Breast epithelium (tissue), 4 donors: Measurements from ENCODE around the gene ITGB4. TPM values are rescaled to one million over a fixed set of nuclear protein-coding genes. Genes with fewer than 3 reads are reported as not detected.

Experiments used
- DNase-seq, 2 donors: peaks; one replicate each; pipeline ENCODE4 v3.0.0-alpha.2; 2019; ENCODE audit warnings: low spot score in 2 of 2
- H3K27ac ChIP-seq, 2 donors: fragments of 200-600 bp; sonication (generic) in 1 of 2; one replicate each; pipeline ENCODE4 v1.5.1; 2016 to 2019; ENCODE audit warnings: mild to moderate bottlenecking in 1 of 2
- H3K27me3 ChIP-seq, 2 donors: fragments of 200-600 bp; sonication (generic) in 1 of 2; one replicate each; pipeline versions ENCODE4 v1.5.1 to v1.6.0; 2017 to 2019; ENCODE audit warnings: control low read depth in 1 of 2, mild to moderate bottlenecking in 1 of 2
- H3K36me3 ChIP-seq: fragments of 200-600 bp; one replicate; pipeline ENCODE4 v1.5.1; 2019
- H3K4me1 ChIP-seq, 2 donors: fragments of 200-600 bp; sonication (generic); one replicate each; pipeline ENCODE4 v1.5.1; 2016 to 2019; ENCODE audit warnings: control low read depth in 1 of 2
- H3K4me3 ChIP-seq, 3 donors: fragments of 200-600 bp; sonication (generic); 1 replicate in 2 of 3; 2 replicates in 1 of 3; pipeline ENCODE4 v1.5.1; 2016 to 2019; ENCODE audit warnings: mild to moderate bottlenecking in 3 of 3, moderate library complexity in 2 of 3
- H3K9me3 ChIP-seq, 2 donors: fragments of 200-600 bp; sonication (generic) in 1 of 2; one replicate each; pipeline ENCODE4 v1.5.1; 2016 to 2019; ENCODE audit warnings: control low read depth in 1 of 2
- POLR2A ChIP-seq: fragments of 450-650 bp; IDR thresholded peaks from one replicate; pipeline ENCODE4 v1.6.1; 2016; ENCODE audit warnings: antibody characterized with exemption, mild to moderate bottlenecking, moderate library complexity
- POLR2AphosphoS5 ChIP-seq, 3 donors: sonication (generic); formaldehyde crosslinking; IDR thresholded peaks; one replicate each; pipeline ENCODE4 v1.6.1; 2017; ENCODE audit warnings: antibody characterized with exemption in 3 of 3
- intact Hi-C: fragments of 100-400 bp; cut with DNase I; formaldehyde crosslinking; loops from one replicate; pipeline ENCODE4 v1.15.1; 2023; ENCODE audit warnings: low total_unique reads
- total RNA-seq, 3 donors: library from RNA; depleted of rRNA; stranded (reverse); fragments of >200 nt; gene quantifications; one replicate each; pipeline ENCODE4 v1.1.0, GENCODE V29; 2016
- TF ChIP-seq, protein P1 (sequence below), 3 donors: fragments of 450-650 bp; IDR thresholded peaks; one replicate each; pipeline ENCODE4 v1.5.1; 2016 to 2017; ENCODE audit warnings: antibody characterized with exemption in 3 of 3, mild to moderate bottlenecking in 3 of 3, moderate library complexity in 3 of 3

Gene ITGB4
- total RNA-seq, 3 donors from 2014 or later, result 9.8 to 125 (median 67.2) TPM

DNA sequence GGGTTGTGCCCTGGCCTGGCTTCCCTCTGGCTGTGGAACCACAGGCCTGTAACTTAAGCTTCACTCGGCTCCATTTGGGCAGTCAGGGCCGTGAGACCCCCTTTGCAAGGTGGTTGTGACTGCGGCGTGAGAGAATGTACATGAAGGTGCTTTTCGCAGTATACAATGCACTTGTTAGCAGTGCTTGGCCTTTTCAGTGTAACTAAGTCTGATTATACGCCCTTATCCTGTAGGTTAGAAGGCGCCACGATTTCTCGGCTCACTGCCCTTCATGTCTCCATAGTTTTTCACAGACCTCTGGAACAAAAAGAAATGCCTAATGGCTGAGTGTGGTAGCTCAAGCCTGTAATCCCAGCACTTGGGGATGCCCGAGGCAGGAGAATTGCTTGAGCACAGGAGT lies 40.8 kb upstream of the ITGB4 start:
- H3K27ac ChIP-seq, result peak overlapping the region; percentile 84 to 85

DNA sequence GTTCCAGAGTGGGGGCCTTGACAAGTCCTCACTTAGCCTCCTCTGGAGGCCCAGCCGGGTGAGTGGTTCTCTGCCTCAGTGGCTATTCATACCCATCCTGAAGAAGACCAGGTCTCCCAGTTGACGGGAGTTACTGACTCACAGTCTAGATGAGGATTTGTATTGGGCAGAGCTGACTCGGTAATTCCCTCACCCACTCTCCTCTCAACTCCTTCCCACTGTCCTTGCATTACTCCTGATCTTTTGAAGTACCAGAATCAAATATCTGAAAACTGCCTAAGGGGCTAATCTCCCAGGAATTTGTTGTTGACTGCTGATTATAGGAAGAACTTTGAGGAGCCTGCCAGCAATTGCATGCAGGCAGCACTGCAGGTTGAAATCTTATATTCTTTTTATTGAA lies 40.0 kb upstream of the ITGB4 start:
- Histone ChIP-seq H3K4me1 (peaks cover 6 to 9% of the 10 kb centered on the region in 2 donors), H3K4me3 (no peak overlapping the region), H3K9me3 (no peaks in the 10 kb centered on the region), H3K27me3 (no peaks in the 10 kb centered on the region), H3K36me3 (no peaks in the 10 kb centered on the region), H3K27ac (peak overlapping the region; percentile 84 to 85)
- DNase-seq, result no peak
- TF ChIP-seq POLR2AphosphoS5 (IDR thresholded peaks at IDR 0.05) (no peak), POLR2A (no peak)
- TF ChIP-seq, protein P1, sequence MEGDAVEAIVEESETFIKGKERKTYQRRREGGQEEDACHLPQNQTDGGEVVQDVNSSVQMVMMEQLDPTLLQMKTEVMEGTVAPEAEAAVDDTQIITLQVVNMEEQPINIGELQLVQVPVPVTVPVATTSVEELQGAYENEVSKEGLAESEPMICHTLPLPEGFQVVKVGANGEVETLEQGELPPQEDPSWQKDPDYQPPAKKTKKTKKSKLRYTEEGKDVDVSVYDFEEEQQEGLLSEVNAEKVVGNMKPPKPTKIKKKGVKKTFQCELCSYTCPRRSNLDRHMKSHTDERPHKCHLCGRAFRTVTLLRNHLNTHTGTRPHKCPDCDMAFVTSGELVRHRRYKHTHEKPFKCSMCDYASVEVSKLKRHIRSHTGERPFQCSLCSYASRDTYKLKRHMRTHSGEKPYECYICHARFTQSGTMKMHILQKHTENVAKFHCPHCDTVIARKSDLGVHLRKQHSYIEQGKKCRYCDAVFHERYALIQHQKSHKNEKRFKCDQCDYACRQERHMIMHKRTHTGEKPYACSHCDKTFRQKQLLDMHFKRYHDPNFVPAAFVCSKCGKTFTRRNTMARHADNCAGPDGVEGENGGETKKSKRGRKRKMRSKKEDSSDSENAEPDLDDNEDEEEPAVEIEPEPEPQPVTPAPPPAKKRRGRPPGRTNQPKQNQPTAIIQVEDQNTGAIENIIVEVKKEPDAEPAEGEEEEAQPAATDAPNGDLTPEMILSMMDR (IDR thresholded peaks at IDR 0.05), result no peak
- intact Hi-C loops, result no loop called here

More for the DNA sequence above, 40.8 kb upstream of the ITGB4 start:
- Histone ChIP-seq H3K27me3 (no peaks in the 10 kb centered on the region), H3K4me3 (no peak overlapping the region), H3K9me3 (no peaks in the 10 kb centered on the region), H3K4me1 (peaks cover 6 to 9% of the 10 kb centered on the region in 2 donors), H3K36me3 (no peaks in the 10 kb centered on the region)
- intact Hi-C loops, result no loop called here
- TF ChIP-seq, protein P1 (IDR thresholded peaks at IDR 0.05), result no peak
- TF ChIP-seq POLR2A (no peak), POLR2AphosphoS5 (IDR thresholded peaks at IDR 0.05) (no peak)
- DNase-seq, result no peak

DNA sequence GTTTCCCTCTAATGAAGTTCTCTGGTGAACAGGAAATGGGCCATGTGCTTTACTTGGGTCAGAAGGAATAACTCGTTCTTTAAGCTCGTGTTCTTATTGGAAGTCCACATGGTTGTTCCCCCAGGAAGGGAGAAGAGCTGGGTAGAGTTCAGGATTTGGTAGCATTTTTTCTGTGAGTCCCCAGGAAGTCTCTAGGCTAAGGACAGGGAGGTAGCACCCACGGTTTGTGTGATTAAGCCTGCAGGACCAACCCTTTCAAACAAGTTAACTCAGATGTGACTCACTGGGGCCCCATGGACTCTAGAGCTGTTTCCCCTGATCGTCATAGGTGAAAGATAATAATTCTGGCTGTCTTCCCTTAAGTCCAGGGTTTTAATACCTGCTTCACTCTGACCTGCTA lies 37.7 kb upstream of the ITGB4 start:
- H3K4me3 ChIP-seq, result no peak overlapping the region
- TF ChIP-seq POLR2AphosphoS5 (IDR thresholded peaks at IDR 0.05) (no peak), POLR2A (no peak)
- TF ChIP-seq, protein P1 (IDR thresholded peaks at IDR 0.05), result no peak
- H3K9me3 ChIP-seq, result no peaks in the 10 kb centered on the region
- peak overlapping the region; percentile 82 to 98 for H3K27ac ChIP-seq
- no peaks in the 10 kb centered on the region for H3K27me3 ChIP-seq
- H3K4me1 ChIP-seq, result peaks cover 15 to 21% of the 10 kb centered on the region in 2 donors
- no peaks in the 10 kb centered on the region for H3K36me3 ChIP-seq
- intact Hi-C loops, result no loop called here
- DNase-seq, result no peak

DNA sequence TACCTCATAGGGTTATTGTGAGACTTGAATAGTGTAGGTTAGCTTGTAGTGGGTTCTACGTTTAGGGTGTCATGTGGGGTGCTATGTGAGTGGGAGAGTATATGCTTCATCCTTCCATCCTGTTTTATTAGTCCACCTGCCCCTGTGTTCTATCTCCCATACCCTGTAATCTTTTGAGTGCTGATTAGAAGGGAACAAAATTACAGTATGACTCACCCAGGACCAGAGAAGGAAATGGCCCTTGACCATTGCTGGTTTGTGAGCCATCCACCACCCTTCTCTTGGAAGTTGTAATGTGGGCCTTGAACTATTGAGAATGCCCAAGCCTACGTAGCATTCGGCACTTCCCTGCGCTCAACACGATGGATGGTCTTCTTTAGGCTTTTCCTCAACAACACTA lies 37.0 kb upstream of the ITGB4 start:
- TF ChIP-seq POLR2AphosphoS5 (IDR thresholded peaks at IDR 0.05) (no peak), POLR2A (no peak)
- TF ChIP-seq, protein P1 (IDR thresholded peaks at IDR 0.05), result no peak
- Histone ChIP-seq H3K27ac (peak overlapping the region; percentile 82 to 98), H3K4me1 (peaks cover 13 to 27% of the 10 kb centered on the region in 2 donors), H3K4me3 (no peak overlapping the region), H3K36me3 (no peaks in the 10 kb centered on the region), H3K9me3 (no peaks in the 10 kb centered on the region), H3K27me3 (no peaks in the 10 kb centered on the region)
- no peak for DNase-seq
- intact Hi-C loops, result no loop called here

DNA sequence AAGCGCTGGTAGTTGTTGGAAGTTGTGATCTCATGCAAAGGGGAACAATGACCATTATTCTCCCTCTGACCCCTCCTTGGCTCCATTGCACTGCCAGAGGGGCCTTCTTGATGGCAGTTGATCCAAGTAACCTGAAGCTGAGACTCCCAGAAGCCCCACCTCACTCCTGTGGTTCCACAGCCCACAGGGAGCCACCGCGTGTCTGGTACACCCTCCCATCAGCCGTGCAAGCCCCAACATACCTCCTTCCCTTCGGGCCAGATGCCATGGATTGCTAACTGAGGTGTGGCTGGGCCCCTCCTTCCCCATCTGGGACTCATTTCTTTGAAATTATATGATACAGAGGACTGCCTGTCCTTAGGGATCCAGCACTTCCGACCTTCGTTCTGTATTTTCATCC lies 36.3 kb upstream of the ITGB4 start:
- intact Hi-C loops, result no loop called here
- Histone ChIP-seq H3K36me3 (no peaks in the 10 kb centered on the region), H3K4me3 (peak overlapping the region in 1 of 3 donors; percentile 7), H3K27ac (peak overlapping the region; percentile 82 to 98), H3K9me3 (no peaks in the 10 kb centered on the region), H3K27me3 (no peaks in the 10 kb centered on the region), H3K4me1 (peaks cover 9 to 31% of the 10 kb centered on the region in 2 donors)
- TF ChIP-seq POLR2A (no peak), POLR2AphosphoS5 (IDR thresholded peaks at IDR 0.05) (peak; percentile 11 to 78 (median 67))
- peak in 1 of 2 donors; percentile 97 for DNase-seq

DNA sequence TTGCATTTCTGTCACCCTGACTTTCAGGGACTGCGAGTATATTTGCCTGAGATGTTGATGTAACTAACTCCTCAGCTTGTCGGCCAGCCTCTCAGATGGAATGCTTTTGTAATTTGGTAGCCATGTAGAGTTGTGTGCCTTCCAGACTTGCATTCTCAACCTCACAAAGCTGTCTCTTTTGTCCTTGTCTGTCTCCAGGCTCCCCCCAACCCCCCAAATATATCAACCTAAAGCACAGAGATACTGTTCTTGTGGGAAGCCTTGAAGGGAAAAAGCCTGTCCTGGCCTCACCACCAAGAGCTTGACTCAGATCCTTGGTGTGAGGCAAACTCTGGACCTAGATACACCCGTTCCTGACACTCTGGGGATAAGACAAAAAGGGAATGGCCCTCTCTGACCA lies 35.8 kb upstream of the ITGB4 start:
- H3K36me3 ChIP-seq, result no peaks in the 10 kb centered on the region
- intact Hi-C loops, result no loop called here
- peaks cover 9 to 31% of the 10 kb centered on the region in 2 donors for H3K4me1 ChIP-seq

More for the DNA sequence above, 35.8 kb upstream of the ITGB4 start:
- H3K4me3 ChIP-seq, result peak overlapping the region in 1 of 3 donors; percentile 7
- no peaks in the 10 kb centered on the region for H3K9me3 ChIP-seq
- H3K27me3 ChIP-seq, result no peaks in the 10 kb centered on the region
- H3K27ac ChIP-seq, result peak overlapping the region; percentile 82 to 98
- DNase-seq, result no peak
- TF ChIP-seq POLR2AphosphoS5 (IDR thresholded peaks at IDR 0.05) (no peak), POLR2A (no peak)
- TF ChIP-seq, protein P1 (IDR thresholded peaks at IDR 0.05), result no peak
